DND-41 (cell line): ENCODE measurements around the gene ETAA1.

Experiments used
- ATAC-seq: fragments of 200-7000 bp; cut with Tn5 transposase; 3 replicates; pipeline ENCODE4 v1.9.1; 2021; ENCODE audit warnings: low read depth; ENCODE audit not compliant: insufficient read depth
- DNase-seq: peaks from one replicate; pipeline ENCODE4 v3.0.0-alpha.2; 2020
- H2AFZ ChIP-seq: 2 replicates; pipeline ENCODE4 v1.6.0; 2012; ENCODE audit warnings: low read depth, low read length
- H3K27ac ChIP-seq: 2 replicates; pipeline ENCODE4 v1.5.1; 2012; ENCODE audit warnings: low read length, inconsistent platforms
- H3K27me3 ChIP-seq: fragments of 200-600 bp; sonication (generic); 2 replicates; pipeline ENCODE4 v1.6.0; 2012; ENCODE audit warnings: low read length, mild to moderate bottlenecking, inconsistent platforms; ENCODE audit not compliant: insufficient read depth, poor library complexity
- H3K36me3 ChIP-seq: 2 replicates; pipeline ENCODE4 v1.5.1; 2012; ENCODE audit warnings: low read length, inconsistent platforms; ENCODE audit not compliant: insufficient read depth
- H3K4me1 ChIP-seq: 2 replicates; pipeline ENCODE4 v1.5.1; 2012; ENCODE audit warnings: mild to moderate bottlenecking, low read length; ENCODE audit not compliant: insufficient read depth
- H3K4me2 ChIP-seq: 2 replicates; pipeline ENCODE4 v1.6.0; 2012; ENCODE audit warnings: mild to moderate bottlenecking, moderate library complexity, low read length, inconsistent platforms; ENCODE audit not compliant: insufficient read depth
- H3K4me3 ChIP-seq, 2 experiments: fragments of 200-600 bp in 1 of 2; shearing (Covaris generic) in 1 of 2; 2 replicates each; pipeline ENCODE4 v1.5.1; 2012 to 2016; ENCODE audit warnings: inconsistent platforms in 2 of 2, low read length in 2 of 2, mild to moderate bottlenecking in 2 of 2, low read depth in 1 of 2, moderate library complexity in 1 of 2
- H3K79me2 ChIP-seq: 2 replicates; pipeline ENCODE4 v1.6.0; 2012; ENCODE audit warnings: low read length, inconsistent platforms; ENCODE audit not compliant: insufficient read depth
- H3K9ac ChIP-seq: 2 replicates; pipeline ENCODE4 v1.6.0; 2012; ENCODE audit warnings: low read depth, mild to moderate bottlenecking, inconsistent platforms, low read length, moderate library complexity
- H3K9me3 ChIP-seq: 2 replicates; pipeline ENCODE4 v1.5.1; 2012; ENCODE audit warnings: low read length, moderate library complexity, mild to moderate bottlenecking, inconsistent platforms; ENCODE audit not compliant: insufficient read depth, severe bottlenecking
- H4K20me1 ChIP-seq: 2 replicates; pipeline ENCODE4 v1.6.0; 2012; ENCODE audit warnings: low read length; ENCODE audit not compliant: insufficient read depth
- EZH2 ChIP-seq: IDR thresholded peaks from 3 replicates; pipeline ENCODE4 v1.6.1; 2012; ENCODE audit warnings: borderline replicate concordance, low read depth, mild to moderate bottlenecking, moderate library complexity, low read length, inconsistent platforms; ENCODE audit not compliant: severe bottlenecking
- TF ChIP-seq, protein P1 (sequence below): IDR thresholded peaks from 2 replicates; pipeline ENCODE4 v1.5.1; 2012; ENCODE audit warnings: borderline replicate concordance, low read length, moderate library complexity, mild to moderate bottlenecking; ENCODE audit not compliant: poor library complexity, severe bottlenecking; ENCODE audit errors: extremely low read depth

ETAA1 gene

GRCh38 chr2:67408346-67408745 is 11.2 kb downstream of the ETAA1 start:
- H3K79me2 ChIP-seq: no peaks in the 10 kb centered on the region; the same call in 1 of the 2 replicates
- TF ChIP-seq, protein P1, sequence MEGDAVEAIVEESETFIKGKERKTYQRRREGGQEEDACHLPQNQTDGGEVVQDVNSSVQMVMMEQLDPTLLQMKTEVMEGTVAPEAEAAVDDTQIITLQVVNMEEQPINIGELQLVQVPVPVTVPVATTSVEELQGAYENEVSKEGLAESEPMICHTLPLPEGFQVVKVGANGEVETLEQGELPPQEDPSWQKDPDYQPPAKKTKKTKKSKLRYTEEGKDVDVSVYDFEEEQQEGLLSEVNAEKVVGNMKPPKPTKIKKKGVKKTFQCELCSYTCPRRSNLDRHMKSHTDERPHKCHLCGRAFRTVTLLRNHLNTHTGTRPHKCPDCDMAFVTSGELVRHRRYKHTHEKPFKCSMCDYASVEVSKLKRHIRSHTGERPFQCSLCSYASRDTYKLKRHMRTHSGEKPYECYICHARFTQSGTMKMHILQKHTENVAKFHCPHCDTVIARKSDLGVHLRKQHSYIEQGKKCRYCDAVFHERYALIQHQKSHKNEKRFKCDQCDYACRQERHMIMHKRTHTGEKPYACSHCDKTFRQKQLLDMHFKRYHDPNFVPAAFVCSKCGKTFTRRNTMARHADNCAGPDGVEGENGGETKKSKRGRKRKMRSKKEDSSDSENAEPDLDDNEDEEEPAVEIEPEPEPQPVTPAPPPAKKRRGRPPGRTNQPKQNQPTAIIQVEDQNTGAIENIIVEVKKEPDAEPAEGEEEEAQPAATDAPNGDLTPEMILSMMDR: no peak
- TF ChIP-seq EZH2: no peak
- no peak overlapping the region for H2AFZ ChIP-seq
- DNase-seq (no peak), ATAC-seq (no peak)
- no peaks in the 10 kb centered on the region for H3K27me3 ChIP-seq
- no peaks in the 10 kb centered on the region for H3K4me1 ChIP-seq
- no peaks in the 10 kb centered on the region for H4K20me1 ChIP-seq
- no peak overlapping the region for H3K4me3 ChIP-seq
- peaks cover 70% of the 10 kb centered on the region for H3K36me3 ChIP-seq
- no peak overlapping the region for H3K9ac ChIP-seq
- no peak overlapping the region for H3K27ac ChIP-seq
- H3K9me3 ChIP-seq: no peaks in the 10 kb centered on the region
- H3K4me2 ChIP-seq: no peak overlapping the region

DNA sequence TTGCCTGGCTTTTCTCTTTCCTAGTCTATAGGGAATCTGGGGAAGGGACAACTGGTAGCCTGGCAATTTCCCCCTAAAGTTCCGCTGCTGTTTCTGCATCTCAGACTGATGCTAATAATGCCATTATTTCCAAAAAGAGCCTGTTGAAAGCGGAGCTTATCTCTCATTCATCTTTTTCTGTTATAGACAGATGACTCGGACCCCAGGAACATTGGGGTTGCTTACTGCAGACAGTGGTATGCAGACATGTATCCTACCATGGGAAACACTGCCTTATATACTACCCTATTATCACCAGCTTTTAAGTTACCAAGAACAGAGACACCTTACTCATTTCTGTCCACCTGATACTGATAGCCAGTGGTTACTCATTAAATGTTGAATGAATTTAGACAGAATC is 15.3 kb downstream of the ETAA1 start:
- TF ChIP-seq, protein P1: no peak
- TF ChIP-seq EZH2: no peak
- H3K9me3 ChIP-seq: no peaks in the 10 kb centered on the region
- ATAC-seq: no peak

GRCh38 chr2:67414867-67415266 is 17.7 kb downstream of the ETAA1 start:
- peaks cover 20% of the 10 kb centered on the region; the same call in 1 of the 2 replicates for H3K36me3 ChIP-seq
- H2AFZ ChIP-seq: no peak overlapping the region
- H3K79me2 ChIP-seq: no peaks in the 10 kb centered on the region
- H4K20me1 ChIP-seq: no peaks in the 10 kb centered on the region
- no peak overlapping the region for H3K9ac ChIP-seq
- no peak overlapping the region for H3K27ac ChIP-seq
- H3K9me3 ChIP-seq: no peaks in the 10 kb centered on the region
- TF ChIP-seq, protein P1: no peak
- ATAC-seq: no peak
- DNase-seq: no peak
- H3K27me3 ChIP-seq: no peaks in the 10 kb centered on the region
- no peak overlapping the region for H3K4me3 ChIP-seq
- no peak overlapping the region for H3K4me2 ChIP-seq
- no peaks in the 10 kb centered on the region for H3K4me1 ChIP-seq

More for the DNA sequence above, 15.3 kb downstream of the ETAA1 start:
- H3K4me1 ChIP-seq: no peaks in the 10 kb centered on the region
- no peak for DNase-seq
- H3K4me3 ChIP-seq: no peak overlapping the region
- H3K27ac ChIP-seq: no peak overlapping the region
- no peaks in the 10 kb centered on the region for H3K27me3 ChIP-seq
- no peak overlapping the region for H2AFZ ChIP-seq
- H3K36me3 ChIP-seq: peaks cover 36% of the 10 kb centered on the region; the same call in 1 of the 2 replicates
- no peaks in the 10 kb centered on the region for H4K20me1 ChIP-seq
- H3K79me2 ChIP-seq: no peaks in the 10 kb centered on the region
- H3K9ac ChIP-seq: no peak overlapping the region
- no peak overlapping the region for H3K4me2 ChIP-seq

DNA sequence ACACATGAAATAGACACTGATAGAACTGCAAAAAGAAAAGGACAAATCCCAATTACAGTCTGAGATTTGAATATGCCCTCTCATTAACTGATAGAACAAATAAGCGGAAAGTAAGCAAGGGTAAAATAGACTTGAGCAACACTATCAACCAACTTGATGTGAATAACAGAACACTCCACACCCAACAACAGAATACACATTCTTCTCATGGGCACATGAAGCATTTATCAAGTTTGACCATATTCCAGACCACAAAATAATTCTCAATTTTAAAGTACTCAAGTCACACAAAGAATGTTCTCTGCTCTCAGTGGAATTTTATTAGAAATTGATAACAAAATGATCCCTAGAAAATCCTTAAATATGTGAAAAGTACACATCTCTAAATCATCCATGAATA is 19.0 kb downstream of the ETAA1 start:
- Histone ChIP-seq H3K27me3 (no peaks in the 10 kb centered on the region), H3K9me3 (no peaks in the 10 kb centered on the region), H3K4me1 (no peaks in the 10 kb centered on the region), H4K20me1 (no peaks in the 10 kb centered on the region), H3K9ac (no peak overlapping the region), H3K27ac (no peak overlapping the region), H3K79me2 (no peaks in the 10 kb centered on the region), H2AFZ (no peak overlapping the region), H3K4me3 (no peak overlapping the region), H3K36me3 (peaks cover 7% of the 10 kb centered on the region; the same call in 1 of the 2 replicates), H3K4me2 (no peak overlapping the region)
- DNase-seq (no peak), ATAC-seq (no peak)
- TF ChIP-seq, protein P1: no peak
- no peak for TF ChIP-seq EZH2
